SK-N-SH (cell line): ENCODE results near the gene PBX1. TPM values are rescaled to one million over a fixed set of nuclear protein-coding genes. Genes with fewer than 3 reads are reported as not detected.

ENCODE experiments used
- CTCF ChIA-PET: fragments of 300-600, 350-600 bp; formaldehyde crosslinking; extraction: SDS; loops from one replicate; lab custom pipeline; 2021; lab: Yijun Ruan, JAX
- POLR2A ChIA-PET: fragments of 350-600 bp; sonication (Branson Sonifier 250); formaldehyde crosslinking; extraction: SDS; loops from one replicate; lab custom pipeline; 2020; ENCODE audit warnings: antibody characterized with exemption, inconsistent platforms; lab: Yijun Ruan, JAX
- DNase-seq: peaks from one replicate; pipeline ENCODE4 v3.0.0; 2012
- H2AFZ ChIP-seq: fragments of 200-600 bp; sonication (generic); 2 replicates; pipeline ENCODE4 v1.8.1; 2016; ENCODE audit warnings: antibody characterized with exemption, mild to moderate bottlenecking, low read depth
- H3F3A ChIP-seq: fragments of 200-600 bp; sonication (generic); replicated peaks from 2 replicates; pipeline ENCODE3; 2016; ENCODE audit warnings: antibody characterized with exemption, mild to moderate bottlenecking; ENCODE audit not compliant: insufficient read depth
- H3K27ac ChIP-seq, 2 experiments: fragments of 200-500 bp in 1 of 2; fragments of 200-600 bp in 1 of 2; sonication (Bioruptor generic) in 1 of 2; sonication (generic), shearing (Covaris generic) in 1 of 2; 2 replicates each; pipeline versions ENCODE4 v1.5.1 to v1.6.1; 2014 to 2016; ENCODE audit warnings: low read depth in 2 of 2, inconsistent platforms in 1 of 2, low read length in 1 of 2, mild to moderate bottlenecking in 1 of 2, mixed read lengths in 1 of 2
- H3K27me3 ChIP-seq: fragments of 200-600 bp; sonication (generic), shearing (Covaris generic); 2 replicates; pipeline ENCODE4 v1.6.1; 2016; ENCODE audit warnings: mixed run types; ENCODE audit not compliant: insufficient read depth
- H3K36me3 ChIP-seq, 2 experiments: fragments of 200-500 bp in 1 of 2; fragments of 200-600 bp in 1 of 2; sonication (Bioruptor generic) in 1 of 2; sonication (generic) in 1 of 2; replicated peaks in 1 of 2; 2 replicates each; pipeline versions ENCODE3 to v1.5.1; 2014 to 2016; ENCODE audit warnings: low read length in 1 of 2, mild to moderate bottlenecking in 1 of 2; ENCODE audit not compliant: insufficient read depth in 2 of 2, control insufficient read depth in 1 of 2
- H3K4me1 ChIP-seq, 2 experiments: fragments of 200-500 bp in 1 of 2; fragments of 200-600 bp in 1 of 2; sonication (Bioruptor generic) in 1 of 2; sonication (generic), shearing (Covaris generic) in 1 of 2; 2 replicates each; pipeline versions ENCODE4 v1.5.1 to v1.6.1; 2014 to 2016; ENCODE audit warnings: low read depth in 1 of 2, low read length in 1 of 2, mixed run types in 1 of 2; ENCODE audit not compliant: insufficient read depth in 2 of 2, control insufficient read depth in 1 of 2
- H3K4me2 ChIP-seq: fragments of 200-600 bp; sonication (generic), shearing (Covaris generic); 2 replicates; pipeline ENCODE4 v1.6.1; 2017; ENCODE audit warnings: mixed run types
- H3K4me3 ChIP-seq, 2 experiments: fragments of 200-500 bp in 1 of 2; fragments of 200-600 bp in 1 of 2; sonication (Bioruptor generic) in 1 of 2; sonication (generic), shearing (Covaris generic) in 1 of 2; 2 replicates each; pipeline versions ENCODE4 v1.5.1 to v1.8.1; 2014 to 2016; ENCODE audit warnings: low read depth in 2 of 2, inconsistent platforms in 1 of 2, low read length in 1 of 2, mild to moderate bottlenecking in 1 of 2, mixed read lengths in 1 of 2, moderate library complexity in 1 of 2
- H3K79me2 ChIP-seq: fragments of 200-600 bp; sonication (generic); 2 replicates; pipeline ENCODE4 v1.8.1; 2017; ENCODE audit warnings: mild to moderate bottlenecking; ENCODE audit not compliant: insufficient read depth
- H3K9ac ChIP-seq: fragments of 200-600 bp; sonication (generic); 2 replicates; pipeline ENCODE4 v1.6.1; 2017; ENCODE audit warnings: mixed run types
- H3K9me2 ChIP-seq: fragments of 200-600 bp; sonication (generic); 2 replicates; pipeline ENCODE4 v1.6.1; 2017; ENCODE audit warnings: mixed run types
- H3K9me3 ChIP-seq: fragments of 200-600 bp; sonication (generic); 2 replicates; pipeline ENCODE4 v1.6.1; 2017; ENCODE audit warnings: mixed run types, mild to moderate bottlenecking, moderate library complexity
- H4K20me1 ChIP-seq: fragments of 200-600 bp; sonication (generic); 2 replicates; pipeline ENCODE4 v1.6.1; 2017; ENCODE audit warnings: mild to moderate bottlenecking, mixed run types; ENCODE audit not compliant: insufficient read depth
- CTCF ChIP-seq: fragments of 200-600 bp; sonication (generic); IDR thresholded peaks from 2 replicates; pipeline ENCODE4 v1.6.1; 2017; ENCODE audit warnings: antibody characterized with exemption, mild to moderate bottlenecking, moderate library complexity
- EZH2phosphoT487 ChIP-seq: fragments of 200-600 bp; sonication (generic); IDR thresholded peaks from 2 replicates; pipeline ENCODE4 v1.6.1; 2017; ENCODE audit warnings: low read depth, mixed run types, mild to moderate bottlenecking, antibody characterized with exemption, moderate library complexity, borderline replicate concordance
- FOSL2 ChIP-seq: IDR thresholded peaks from 2 replicates; pipeline ENCODE4 v1.4.0; 2012; ENCODE audit warnings: low read depth, mild to moderate bottlenecking, moderate library complexity, borderline replicate concordance
- FOXJ3 ChIP-seq: sonication (generic); formaldehyde crosslinking; IDR thresholded peaks from 2 replicates; pipeline ENCODE4 v1.5.1; 2020; ENCODE audit warnings: mild to moderate bottlenecking, missing genetic modification reagents
- FOXM1 ChIP-seq: IDR thresholded peaks from 2 replicates; pipeline ENCODE4 v1.4.0; 2012; ENCODE audit warnings: low read depth, mild to moderate bottlenecking
- GATA2 ChIP-seq: sonication (generic); formaldehyde crosslinking; IDR thresholded peaks from 2 replicates; pipeline ENCODE4 v1.5.0; 2020; ENCODE audit warnings: mild to moderate bottlenecking, missing genetic modification reagents
- IRF3 ChIP-seq: fragments of 150-350 bp; IDR thresholded peaks from 2 replicates; pipeline ENCODE4 v1.6.1; 2016; ENCODE audit warnings: mild to moderate bottlenecking, low read depth, low read length
- RAD21 ChIP-seq: IDR thresholded peaks from 2 replicates; pipeline ENCODE4 v1.6.1; 2012; ENCODE audit warnings: mild to moderate bottlenecking, low read length
- REST ChIP-seq: IDR thresholded peaks from 2 replicates; pipeline ENCODE4 v1.6.1; 2012; ENCODE audit warnings: mild to moderate bottlenecking, low read depth, low read length, moderate library complexity
- RFX5 ChIP-seq: IDR thresholded peaks from 2 replicates; pipeline ENCODE4 v1.6.1; 2012; ENCODE audit warnings: mild to moderate bottlenecking, improper control_type of control experiment, low read length
- SIN3A ChIP-seq: IDR thresholded peaks from 2 replicates; pipeline ENCODE4 v1.6.1; 2012; ENCODE audit warnings: low read depth, mild to moderate bottlenecking, low read length, moderate library complexity, borderline replicate concordance
- TAF1 ChIP-seq: IDR thresholded peaks from 2 replicates; pipeline ENCODE4 v1.6.1; 2012; ENCODE audit warnings: low read depth, mild to moderate bottlenecking, low read length, moderate library complexity, borderline replicate concordance
- TEAD4 ChIP-seq: IDR thresholded peaks from 2 replicates; pipeline ENCODE4 v1.4.0; 2012; ENCODE audit warnings: mild to moderate bottlenecking, borderline replicate concordance; ENCODE audit not compliant: insufficient read depth
- WGBS: methylation state at CpG from one replicate; pipeline ENCODE4 v1.1.6; 2017; ENCODE audit warnings: low lambda C conversion rate; 5-methylcytosine and 5-hydroxymethylcytosine counted together
- polyA plus RNA-seq, 3 experiments: library from polyadenylated mRNA; depleted of rRNA; stranded (reverse); fragments of >200 nt; gene quantifications; 2 replicates each; pipeline ENCODE4 v1.2.3, GENCODE V29; 2012
- TF ChIP-seq, protein P1 (sequence below): fragments of 150-350 bp; IDR thresholded peaks from 2 replicates; pipeline ENCODE4 v1.6.1; 2017; ENCODE audit warnings: antibody characterized with exemption, low read length, low read depth, borderline replicate concordance
- TF ChIP-seq, protein P2 (sequence below): IDR thresholded peaks from 2 replicates; pipeline ENCODE4 v1.4.0; 2012; ENCODE audit warnings: low read depth
- TF ChIP-seq, protein P3 (sequence below): IDR thresholded peaks from 2 replicates; pipeline ENCODE4 v1.4.0; 2012; ENCODE audit warnings: low read depth, borderline replicate concordance

Gene PBX1
- polyA plus RNA-seq, 1 of the 3 experiments (the other 2 are of a cell fraction), result 27.0 TPM

- Histone ChIP-seq H4K20me1 (no peaks in the 10 kb centered on the region), H3K9me3 (no peaks in the 10 kb centered on the region), H3K27ac (no peak overlapping the region), H3K4me3 (no peak overlapping the region), H3F3A (no peaks in the 10 kb centered on the region), H2AFZ (no peak overlapping the region), H3K9ac (no peak overlapping the region), H3K9me2 (no peaks in the 10 kb centered on the region), H3K4me2 (no peak overlapping the region), H3K4me1 (peaks cover 0 to 6% of the 10 kb centered on the region in 2 experiments; a peak in 2 of 4 replicates), H3K79me2 (no peaks in the 10 kb centered on the region), H3K27me3 (no peaks in the 10 kb centered on the region), H3K36me3 (no peaks in the 10 kb centered on the region)
- CTCF ChIA-PET, result interaction anchor here (0.9 kb wide), 1 partner anchor 45 kb away, joined by 4 read pairs; no protein-coding TSS in a partner anchor
- TF ChIP-seq, protein P1, sequence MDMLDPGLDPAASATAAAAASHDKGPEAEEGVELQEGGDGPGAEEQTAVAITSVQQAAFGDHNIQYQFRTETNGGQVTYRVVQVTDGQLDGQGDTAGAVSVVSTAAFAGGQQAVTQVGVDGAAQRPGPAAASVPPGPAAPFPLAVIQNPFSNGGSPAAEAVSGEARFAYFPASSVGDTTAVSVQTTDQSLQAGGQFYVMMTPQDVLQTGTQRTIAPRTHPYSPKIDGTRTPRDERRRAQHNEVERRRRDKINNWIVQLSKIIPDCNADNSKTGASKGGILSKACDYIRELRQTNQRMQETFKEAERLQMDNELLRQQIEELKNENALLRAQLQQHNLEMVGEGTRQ, result no peak
- TF ChIP-seq, protein P2, sequence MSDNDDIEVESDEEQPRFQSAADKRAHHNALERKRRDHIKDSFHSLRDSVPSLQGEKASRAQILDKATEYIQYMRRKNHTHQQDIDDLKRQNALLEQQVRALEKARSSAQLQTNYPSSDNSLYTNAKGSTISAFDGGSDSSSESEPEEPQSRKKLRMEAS, result no peak
- TF ChIP-seq GATA2 (no peak), FOSL2 (no peak), EZH2phosphoT487 (no peak), REST (no peak), FOXJ3 (CRISPR knock-in tag) (no peak), TEAD4 (no peak), TAF1 (no peak), FOXM1 (no peak), SIN3A (no peak), CTCF (no peak), RAD21 (no peak), RFX5 (no peak), IRF3 (no peak)
- TF ChIP-seq, protein P3, sequence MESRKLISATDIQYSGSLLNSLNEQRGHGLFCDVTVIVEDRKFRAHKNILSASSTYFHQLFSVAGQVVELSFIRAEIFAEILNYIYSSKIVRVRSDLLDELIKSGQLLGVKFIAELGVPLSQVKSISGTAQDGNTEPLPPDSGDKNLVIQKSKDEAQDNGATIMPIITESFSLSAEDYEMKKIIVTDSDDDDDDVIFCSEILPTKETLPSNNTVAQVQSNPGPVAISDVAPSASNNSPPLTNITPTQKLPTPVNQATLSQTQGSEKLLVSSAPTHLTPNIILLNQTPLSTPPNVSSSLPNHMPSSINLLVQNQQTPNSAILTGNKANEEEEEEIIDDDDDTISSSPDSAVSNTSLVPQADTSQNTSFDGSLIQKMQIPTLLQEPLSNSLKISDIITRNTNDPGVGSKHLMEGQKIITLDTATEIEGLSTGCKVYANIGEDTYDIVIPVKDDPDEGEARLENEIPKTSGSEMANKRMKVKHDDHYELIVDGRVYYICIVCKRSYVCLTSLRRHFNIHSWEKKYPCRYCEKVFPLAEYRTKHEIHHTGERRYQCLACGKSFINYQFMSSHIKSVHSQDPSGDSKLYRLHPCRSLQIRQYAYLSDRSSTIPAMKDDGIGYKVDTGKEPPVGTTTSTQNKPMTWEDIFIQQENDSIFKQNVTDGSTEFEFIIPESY, result no peak
- DNase-seq, result no peak
- POLR2A ChIA-PET, result no interaction called here
- WGBS, result 14% methylated on average over 4 of the region's 4 CpGs
Measured at GRCh38 chr1:164885311-164885710, 326.3 kb downstream of the PBX1 start.
